K562 (cell line): ENCODE data around the gene TSKS. TPM values are rescaled to one million over a fixed set of nuclear protein-coding genes. Genes with fewer than 3 reads are reported as not detected.

Experiments used
- ATAC-seq: fragments of 200-7000 bp; cut with Tn5 transposase; 3 replicates; pipeline ENCODE4 v1.9.1; 2020; ENCODE audit warnings: moderate library complexity
- BruUV-seq: library from RNA; stranded (reverse); fragments of 400-500 nt; replicated peaks from 2 replicates; lab custom pipeline; 2021; lab: Mats Ljungman, UMichigan
- CTCF ChIA-PET: fragments of 300-600 bp; formaldehyde crosslinking; extraction: SDS; loops from one replicate; lab custom pipeline; 2021; ENCODE audit warnings: low intra/inter-chr PET ratio; lab: Yijun Ruan, JAX
- POLR2A ChIA-PET: fragments of 300-600, 350-650 bp; sonication (Branson Sonifier 250); formaldehyde crosslinking; extraction: SDS; loops from one replicate; lab custom pipeline; 2021; ENCODE audit warnings: antibody characterized with exemption, inconsistent platforms; lab: Yijun Ruan, JAX
- DNase-seq, 4 experiments: peaks; one replicate each; pipeline versions ENCODE4 v3.0.0 to v3.0.0-alpha.2; 2011 to 2018; ENCODE audit warnings: low spot score in 3 of 4, mixed read lengths in 3 of 4; ENCODE audit errors: extremely low read depth in 1 of 4
- FAIRE-seq: peaks from 2 replicates; lab custom pipeline; 2011; peaks lifted over from hg19 to GRCh38; lab: Jason Lieb, UNC
- H2AFZ ChIP-seq: 2 replicates; pipeline ENCODE4 v1.6.0; 2011; ENCODE audit warnings: low read depth, low read length, control low read depth, inconsistent platforms
- H3K27ac ChIP-seq: fragments of 200-600 bp; 3 replicates; pipeline ENCODE4 v1.8.0; 2011; ENCODE audit warnings: low read depth, mild to moderate bottlenecking, control low read depth, inconsistent platforms, low read length, moderate library complexity, mixed read lengths; ENCODE audit errors: extremely low read depth
- H3K27me3 ChIP-seq, 2 experiments: fragments of 300-600 bp in 1 of 2; 2 replicates in 1 of 2; 3 replicates in 1 of 2; pipeline versions ENCODE4 v1.6.0 to v1.8.0; 2011; ENCODE audit warnings: inconsistent platforms in 2 of 2, low read length in 2 of 2, mild to moderate bottlenecking in 1 of 2, mixed read lengths in 1 of 2, moderate library complexity in 1 of 2; ENCODE audit not compliant: control insufficient read depth in 2 of 2, insufficient read depth in 2 of 2
- H3K36me3 ChIP-seq: fragments of 300-600 bp; 3 replicates; pipeline ENCODE4 v1.8.0; 2011; ENCODE audit warnings: mild to moderate bottlenecking, low read length, inconsistent platforms; ENCODE audit not compliant: control insufficient read depth, insufficient read depth
- H3K4me1 ChIP-seq, 2 experiments: fragments of 200-600 bp in 1 of 2; replicated peaks in 1 of 2; 2 replicates in 1 of 2; 3 replicates in 1 of 2; pipeline versions ENCODE4 v1.5.1 to v1.8.0; 2011; ENCODE audit warnings: inconsistent platforms in 2 of 2, low read length in 2 of 2, mild to moderate bottlenecking in 1 of 2, mixed read lengths in 1 of 2, moderate library complexity in 1 of 2; ENCODE audit not compliant: control insufficient read depth in 2 of 2, insufficient read depth in 2 of 2
- H3K4me2 ChIP-seq: 2 replicates; pipeline ENCODE4 v1.6.1; 2011; ENCODE audit warnings: low read length, control low read depth, inconsistent platforms, mixed read lengths; ENCODE audit not compliant: insufficient read depth
- H3K4me3 ChIP-seq: fragments of 200-600 bp; sonication (generic), shearing (Covaris generic); 2 replicates; pipeline ENCODE4 v1.5.1; 2016; ENCODE audit warnings: control low read depth, inconsistent platforms
- H3K79me2 ChIP-seq: fragments of 200-600 bp; 3 replicates; pipeline ENCODE4 v1.8.0; 2011; ENCODE audit warnings: low read length, inconsistent platforms; ENCODE audit not compliant: control insufficient read depth, insufficient read depth
- H3K9ac ChIP-seq, 2 experiments: 2 replicates each; pipeline versions ENCODE4 v1.6.0 to v1.6.1; 2011; ENCODE audit warnings: low read depth in 2 of 2, low read length in 2 of 2, control low read depth in 1 of 2, inconsistent platforms in 1 of 2, mild to moderate bottlenecking in 1 of 2, mixed read lengths in 1 of 2; ENCODE audit not compliant: insufficient read depth in 1 of 2
- H3K9me1 ChIP-seq: one replicate; pipeline ENCODE4 v1.6.0; 2011; ENCODE audit warnings: inconsistent platforms, mild to moderate bottlenecking, low read length, moderate library complexity; ENCODE audit not compliant: control insufficient read depth, insufficient read depth
- H3K9me3 ChIP-seq: replicated peaks from 2 replicates; pipeline ENCODE4 v1.5.1; 2011; ENCODE audit warnings: low read depth, low read length, inconsistent platforms; ENCODE audit not compliant: control insufficient read depth, insufficient read depth
- H4K20me1 ChIP-seq: replicated peaks from 2 replicates; pipeline ENCODE4 v1.6.1; 2011; ENCODE audit warnings: low read length, inconsistent platforms, mixed read lengths; ENCODE audit not compliant: control insufficient read depth, insufficient read depth
- BMI1 ChIP-seq: fragments of 150-350 bp; IDR thresholded peaks from 2 replicates; pipeline ENCODE4 v1.6.1; 2014; ENCODE audit warnings: low read length
- GATAD2B ChIP-seq: fragments of 450-650 bp; IDR thresholded peaks from 2 replicates; pipeline ENCODE4 v1.6.1; 2017; ENCODE audit warnings: mild to moderate bottlenecking, borderline replicate concordance
- HMGXB4 ChIP-seq: sonication (generic); formaldehyde crosslinking; IDR thresholded peaks from 2 replicates; pipeline ENCODE4 v1.8.1; 2023; ENCODE audit warnings: mild to moderate bottlenecking, missing genetic modification reagents
- IRF9 ChIP-seq: fragments of 450-650 bp; IDR thresholded peaks from 2 replicates; pipeline ENCODE4 v1.6.1; 2016; ENCODE audit warnings: missing biosample characterization, missing genetic modification characterization
- REST ChIP-seq, 2 experiments: fragments of 450-650 bp; formaldehyde crosslinking in 1 of 2; IDR thresholded peaks; 2 replicates each; pipeline versions ENCODE4 v1.4.0 to v1.6.1; 2014 to 2020; ENCODE audit warnings: mild to moderate bottlenecking in 2 of 2, borderline replicate concordance in 1 of 2, low read depth in 1 of 2
- XRCC4 ChIP-seq: IDR thresholded peaks from one replicate; pipeline ENCODE4 v1.6.1; 2011; ENCODE audit not compliant: insufficient read depth, insufficient read length; ENCODE audit errors: extremely low read depth
- ZNF398 ChIP-seq: fragments of 250-450 bp; sonication (Bioruptor Pico); IDR thresholded peaks from 2 replicates; pipeline ENCODE4 v1.8.0; 2021; ENCODE audit warnings: moderate library complexity, mild to moderate bottlenecking, inconsistent platforms
- WGBS: fragments of 100-300 bp; shearing (Covaris generic); methylation state at CpG from one replicate; pipeline ENCODE4 v1.1.6; 2016; ENCODE audit warnings: low coverage, mixed read lengths; ENCODE audit not compliant: insufficient coverage; ENCODE audit errors: missing lambda C conversion rate; 5-methylcytosine and 5-hydroxymethylcytosine counted together
- in situ Hi-C: fragments of 300-500 bp; cut with MboI; formaldehyde crosslinking; loops from 4 replicates; pipeline ENCODE4 v1.15.0; 2018; ENCODE audit warnings: inconsistent platforms, mixed read lengths
- intact Hi-C: fragments of 100-400 bp; cut with micrococcal nuclease; formaldehyde crosslinking; loops from 2 replicates; pipeline ENCODE4 v1.14.2; 2022
- polyA plus RNA-seq, 8 experiments: library from polyadenylated mRNA; depleted of rRNA in 4 of 8; stranded (reverse) in 5 of 8; unstranded in 3 of 8; fragments of >200 nt; fragmentation: Nextera tagmentation in 2 of 8; fragmentation: Illumina TruSeq in 1 of 8; extraction: Ambion mirVana in 2 of 8; extraction: Trizol in 1 of 8; gene quantifications; 2 replicates each; pipeline versions ENCODE4 v1.2.1 to v1.2.3, GENCODE V29; 2011 to 2014; ENCODE audit warnings: inconsistent platforms in 1 of 8, missing spikeins in 1 of 8
- total RNA-seq, 7 experiments: library from RNA; depleted of rRNA in 6 of 7; stranded (reverse); fragments of >200 nt in 6 of 7; fragmentation: Illumina TruSeq in 2 of 7; extraction: Trizol in 2 of 7; gene quantifications; 2 replicates each; pipeline versions ENCODE4 v1.2.1 to v1.2.3, GENCODE V29; 2011 to 2021; ENCODE audit warnings: low replicate concordance in 1 of 7

The TSKS gene
- total and polyA plus RNA-seq, 9 of the 15 experiments (the other 6 are each of a cell fraction or from before 2014, with no cell fraction given) = 0.14 to 4.5 (median 0.80) TPM

DNA sequence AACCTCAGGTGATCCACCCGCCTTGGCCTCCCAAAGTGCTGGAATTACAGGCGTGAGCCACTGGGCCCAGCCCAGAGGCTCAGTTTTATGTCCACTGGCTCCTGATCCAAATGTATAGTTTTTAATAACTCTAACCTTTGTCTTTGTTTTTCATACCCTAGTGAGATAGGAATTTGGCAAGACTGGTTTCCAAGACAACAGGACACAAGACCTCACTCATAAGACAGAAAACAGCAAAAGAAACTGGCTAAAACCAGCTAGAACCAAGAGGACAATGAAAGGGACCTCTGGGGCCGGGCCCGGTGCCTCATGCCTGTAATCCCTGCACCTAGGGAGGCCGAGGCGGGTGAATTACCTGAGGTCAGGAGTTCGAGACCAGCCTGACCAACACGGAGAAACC, 44.6 kb downstream of the TSKS start:
- ATAC-seq (no peak), FAIRE-seq (no peak), DNase-seq (no peak)
- no peak overlapping the region for H3K4me3 ChIP-seq
- no TSS peak for BruUV-seq
- peaks cover 8 to 9% of the 10 kb centered on the region in 2 experiments; a peak in 4 of 5 replicates for H3K4me1 ChIP-seq
- peak overlapping the region; percentile 10; the same call in 1 of the 3 replicates for H3K27ac ChIP-seq
- no peaks in the 10 kb centered on the region for H3K9me1 ChIP-seq
- CTCF ChIA-PET = no interaction called here
- no peaks in the 10 kb centered on the region for H3K79me2 ChIP-seq
- no peaks in the 10 kb centered on the region for H3K9me3 ChIP-seq
- peak overlapping the region; percentile 77 for H3K4me2 ChIP-seq
- H2AFZ ChIP-seq = no peak overlapping the region
- 83% methylated on average over 8 of the region's 8 CpGs for WGBS
- H3K36me3 ChIP-seq = peaks cover 2% of the 10 kb centered on the region; the same call in 1 of the 3 replicates
- intact Hi-C loops (loop anchor here (10.0 kb wide), 1 partner anchor 156 kb away; the partner anchor contains the start of genes AKT1S1 and TBC1D17), in situ Hi-C loops (no loop called here)
- H4K20me1 ChIP-seq = no peaks in the 10 kb centered on the region
- H3K27me3 ChIP-seq = no peaks in the 10 kb centered on the region
- TF ChIP-seq IRF9 (tag) = no peak
- no peak for TF ChIP-seq XRCC4
- peak; percentile 28; the same call in 1 of the 2 replicates for TF ChIP-seq REST (IDR thresholded peaks at IDR 0.05; ENCODE audit: borderline replicate concordance)
- no peak for TF ChIP-seq REST (CRISPR knock-in tag; IDR thresholded peaks at IDR 0.05; ENCODE audit: low read depth)
- no peak for TF ChIP-seq BMI1
- TF ChIP-seq HMGXB4 (CRISPR knock-in tag) = no peak
- no peak for TF ChIP-seq ZNF398 (CRISPR knock-in tag)
- TF ChIP-seq GATAD2B = no peak
- peak overlapping the region; percentile 84 to 93; a peak in 3 of 4 replicates for H3K9ac ChIP-seq
- POLR2A ChIA-PET = interaction anchor here (1.0 to 1.2 kb wide), 3 partner anchors 10 to 43 kb away, joined by 3 to 5 read pairs (median 4); no protein-coding TSS in a partner anchor
